ENCODE measurements around the gene CCDC121. TPM values are rescaled to one million over a fixed set of nuclear protein-coding genes. Genes with fewer than 3 reads are reported as not detected.

The CCDC121 gene
- total and polyA plus RNA-seq, 9 of the 15 experiments (the other 6 are each of a cell fraction or from before 2014, with no cell fraction given): 2.2 to 4.7 (median 4.1) TPM

GRCh38 chr2:27628767-27629709 lies at the start of gene CCDC121, which contains the start of gene GPN1 (continued):
- peak in 1 of 2 experiments; percentile 32; a peak in 1 of 4 replicates for TF ChIP-seq UBTF (IDR thresholded peaks at IDR 0.05; ENCODE audit: borderline replicate concordance in 1 of 2, low read depth in 2 of 2, low read length in 2 of 2)
- TF ChIP-seq SMARCA4 (IDR thresholded peaks at IDR 0.05): 0 out of 2 replicates have a peak, but pooled peaks have one; percentile 7
- TF ChIP-seq POLR2H (tag; IDR thresholded peaks at IDR 0.05; ENCODE audit: low read depth): peak; percentile 70
- TF ChIP-seq SIX5 (IDR thresholded peaks at IDR 0.05; ENCODE audit: borderline replicate concordance in 1 of 2, insufficient read depth in 1 of 2, low read depth in 1 of 2, low read length in 2 of 2): no peak
- TF ChIP-seq DIDO1 (tag; IDR thresholded peaks at IDR 0.05; ENCODE audit: low read depth): 0 out of 2 replicates have a peak, but pooled peaks have one; percentile 50
- TF ChIP-seq RAD51 (IDR thresholded peaks at IDR 0.05; ENCODE audit: borderline replicate concordance, low read depth): no peak
- no peak for TF ChIP-seq MEF2A (IDR thresholded peaks at IDR 0.05; ENCODE audit: control insufficient read depth, low read depth, low read length)
- TF ChIP-seq POLR2B (IDR thresholded peaks at IDR 0.05; ENCODE audit: low read depth, partially characterized antibody): peak; percentile 90
- 0 out of 2 replicates have a peak, but pooled peaks have one; percentile 46 for TF ChIP-seq PRMT5 (CRISPR knock-in tag; IDR thresholded peaks at IDR 0.05)
- no peak for TF ChIP-seq ZNF398 (CRISPR knock-in tag; IDR thresholded peaks at IDR 0.05)
- 0 out of 2 replicates have a peak, but pooled peaks have one; percentile 39 for TF ChIP-seq ZNF830 (CRISPR knock-in tag; IDR thresholded peaks at IDR 0.05)
- peak; percentile 63 for TF ChIP-seq HDAC2 (IDR thresholded peaks at IDR 0.05)
- TF ChIP-seq ARID4B (CRISPR knock-in tag; IDR thresholded peaks at IDR 0.05): peak; percentile 94
- no peak for TF ChIP-seq ZNF133 (CRISPR knock-in tag; IDR thresholded peaks at IDR 0.05)
- no peak for TF ChIP-seq HNRNPL (IDR thresholded peaks at IDR 0.05; ENCODE audit: low read depth, low read length)
- TF ChIP-seq NCOA1 (IDR thresholded peaks at IDR 0.05; ENCODE audit: low read depth): peak; percentile 31; the same call in 1 of the 2 replicates
- TF ChIP-seq SNRNP70 (optimal IDR thresholded peaks at IDR 0.05; ENCODE audit: low read depth, low read length): no peak
- no peak for TF ChIP-seq ILK (tag; IDR thresholded peaks at IDR 0.05; ENCODE audit: borderline replicate concordance, low read depth)

All from K562 (cell line).